ENCODE data around the gene ALX4.

ALX4 gene

DNA sequence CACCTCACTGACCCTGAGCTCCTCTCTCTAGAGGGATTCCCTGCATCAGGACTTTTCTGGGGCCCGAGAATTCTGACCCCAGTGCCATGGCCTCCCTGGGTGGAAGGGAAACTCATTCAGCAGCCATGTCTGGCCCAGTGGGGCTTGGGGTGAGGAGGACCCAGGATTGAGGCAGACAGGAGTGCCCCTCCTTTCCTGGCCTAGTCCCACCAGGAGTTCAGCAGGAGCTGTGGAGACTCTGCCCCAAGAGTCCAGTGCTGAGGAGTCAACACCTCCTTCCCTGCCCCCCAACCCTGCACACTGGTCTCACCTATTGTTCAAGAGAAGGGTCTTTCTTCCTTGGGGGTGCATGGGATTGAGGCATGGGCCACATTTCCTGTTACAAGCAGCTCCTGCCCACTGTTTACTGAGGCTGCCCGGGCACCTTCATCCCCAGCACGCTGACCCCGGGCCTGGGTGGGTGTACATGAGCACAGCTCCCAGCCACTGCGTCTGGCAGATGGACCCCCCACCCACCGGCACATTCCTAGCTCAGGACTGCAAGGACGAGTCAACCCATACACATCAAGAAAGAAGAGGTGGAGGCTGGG lies 33.9 kb downstream of the ALX4 start:
- Histone ChIP-seq H3K27ac (ENCODE audit: extremely low read depth, low read depth, low read length) (no peak overlapping the region), H3K36me3 (ENCODE audit: control insufficient read depth in 2 of 2, insufficient read depth in 1 of 2, low read length in 2 of 2) (peaks cover 0 to 35% of the 10 kb centered on the region in 2 experiments; a peak in 1 of 3 replicates), H3K9me3 (ENCODE audit: control insufficient read depth, insufficient read depth, low read depth, low read length) (no peaks in the 10 kb centered on the region), H3K4me3 (ENCODE audit: low read depth, low read length) (no peak overlapping the region), H3K4me1 (ENCODE audit: control insufficient read depth, insufficient read depth, low read length) (no peaks in the 10 kb centered on the region)
- ChIA-PET CTCF (interaction anchor here (0.6 to 1.0 kb wide), 3 partner anchors 38 to 276 kb away, joined by 4 to 6 read pairs (median 4); no protein-coding TSS in a partner anchor), POLR2A (no interaction called here)
- TF ChIP-seq GLIS1 (tag by site-specific recombination; IDR thresholded peaks at IDR 0.05), result no peak
- no peak for TF ChIP-seq EGR2 (tag by site-specific recombination; IDR thresholded peaks at IDR 0.05; ENCODE audit: low read depth)
- no peak for TF ChIP-seq ZNF701 (tag by site-specific recombination; IDR thresholded peaks at IDR 0.05)
- no peak for TF ChIP-seq SCRT1 (tag by site-specific recombination; IDR thresholded peaks at IDR 0.05; ENCODE audit: borderline replicate concordance)
- no peak for TF ChIP-seq ZNF248 (tag by site-specific recombination; IDR thresholded peaks at IDR 0.05)
- TF ChIP-seq, protein P1, sequence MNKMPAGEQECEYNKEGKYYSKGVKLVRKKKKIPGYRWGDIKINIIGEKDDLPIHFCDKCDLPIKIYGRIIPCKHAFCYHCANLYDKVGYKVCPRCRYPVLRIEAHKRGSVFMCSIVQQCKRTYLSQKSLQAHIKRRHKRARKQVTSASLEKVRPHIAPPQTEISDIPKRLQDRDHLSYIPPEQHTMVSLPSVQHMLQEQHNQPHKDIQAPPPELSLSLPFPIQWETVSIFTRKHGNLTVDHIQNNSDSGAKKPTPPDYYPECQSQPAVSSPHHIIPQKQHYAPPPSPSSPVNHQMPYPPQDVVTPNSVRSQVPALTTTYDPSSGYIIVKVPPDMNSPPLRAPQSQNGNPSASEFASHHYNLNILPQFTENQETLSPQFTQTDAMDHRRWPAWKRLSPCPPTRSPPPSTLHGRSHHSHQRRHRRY (tag by site-specific recombination; IDR thresholded peaks at IDR 0.05), result no peak
- TF ChIP-seq HOXC10 (CRISPR knock-in tag; IDR thresholded peaks at IDR 0.05), result no peak
- TF ChIP-seq, protein P2, sequence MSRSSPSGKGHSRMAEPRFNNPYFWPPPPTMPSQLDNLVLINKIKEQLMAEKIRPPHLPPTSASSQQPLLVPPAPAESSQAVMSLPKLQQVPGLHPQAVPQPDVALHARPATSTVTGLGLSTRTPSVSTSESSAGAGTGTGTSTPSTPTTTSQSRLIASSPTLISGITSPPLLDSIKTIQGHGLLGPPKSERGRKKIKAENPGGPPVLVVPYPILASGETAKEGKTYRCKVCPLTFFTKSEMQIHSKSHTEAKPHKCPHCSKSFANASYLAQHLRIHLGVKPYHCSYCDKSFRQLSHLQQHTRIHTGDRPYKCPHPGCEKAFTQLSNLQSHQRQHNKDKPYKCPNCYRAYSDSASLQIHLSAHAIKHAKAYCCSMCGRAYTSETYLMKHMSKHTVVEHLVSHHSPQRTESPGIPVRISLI (tag by site-specific recombination; IDR thresholded peaks at IDR 0.05), result no peak
- no peak for TF ChIP-seq KLF1 (tag by site-specific recombination; IDR thresholded peaks at IDR 0.05)
- TF ChIP-seq ZNF664 (tag by site-specific recombination; IDR thresholded peaks at IDR 0.05), result no peak
- no peak for TF ChIP-seq ZNF335 (tag by site-specific recombination; conservative IDR thresholded peaks at IDR 0.05)
- no peak for TF ChIP-seq ZNF280D (tag by site-specific recombination; IDR thresholded peaks at IDR 0.05)
- no peak for TF ChIP-seq BCL11B (tag by site-specific recombination; IDR thresholded peaks at IDR 0.05; ENCODE audit: low read depth)
- TF ChIP-seq SP7 (tag by site-specific recombination; IDR thresholded peaks at IDR 0.05), result no peak
- no peak for TF ChIP-seq ZNF426 (tag by site-specific recombination; IDR thresholded peaks at IDR 0.05)
- TF ChIP-seq ZNF658 (tag by site-specific recombination; IDR thresholded peaks at IDR 0.05), result no peak
- no peak for TF ChIP-seq ZNF571 (tag by site-specific recombination; IDR thresholded peaks at IDR 0.05)

DNA sequence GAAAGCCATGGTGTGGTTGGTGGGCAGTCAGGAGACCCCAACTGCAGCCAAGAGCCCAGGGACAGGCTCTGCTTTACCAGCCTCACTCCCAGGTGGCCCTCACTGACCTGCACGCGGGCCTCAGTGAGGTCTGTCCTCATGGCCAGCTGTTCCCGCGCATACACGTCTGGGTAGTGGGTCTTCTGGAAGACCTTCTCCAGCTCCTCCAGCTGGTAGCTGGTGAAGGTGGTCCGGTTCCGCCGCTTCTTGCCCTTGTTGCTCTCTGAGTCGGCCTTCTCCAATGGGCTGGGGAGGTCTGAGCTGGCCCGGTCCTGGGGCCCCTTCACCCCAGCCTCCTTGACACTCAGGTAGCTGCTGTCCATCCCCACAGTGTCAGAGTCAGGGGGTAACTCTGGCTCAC lies 34.7 kb downstream of the ALX4 start:
- CTCF ChIA-PET, result interaction anchor here (1.0 kb wide), 1 partner anchor 181 kb away, joined by 4 read pairs; no protein-coding TSS in a partner anchor
- TF ChIP-seq REST (tag by site-specific recombination; IDR thresholded peaks at IDR 0.05) (no peak), ZBTB44 (tag by site-specific recombination; IDR thresholded peaks at IDR 0.05) (no peak), KLF16 (tag by site-specific recombination; IDR thresholded peaks at IDR 0.05) (no peak)
- TF ChIP-seq, protein P3, sequence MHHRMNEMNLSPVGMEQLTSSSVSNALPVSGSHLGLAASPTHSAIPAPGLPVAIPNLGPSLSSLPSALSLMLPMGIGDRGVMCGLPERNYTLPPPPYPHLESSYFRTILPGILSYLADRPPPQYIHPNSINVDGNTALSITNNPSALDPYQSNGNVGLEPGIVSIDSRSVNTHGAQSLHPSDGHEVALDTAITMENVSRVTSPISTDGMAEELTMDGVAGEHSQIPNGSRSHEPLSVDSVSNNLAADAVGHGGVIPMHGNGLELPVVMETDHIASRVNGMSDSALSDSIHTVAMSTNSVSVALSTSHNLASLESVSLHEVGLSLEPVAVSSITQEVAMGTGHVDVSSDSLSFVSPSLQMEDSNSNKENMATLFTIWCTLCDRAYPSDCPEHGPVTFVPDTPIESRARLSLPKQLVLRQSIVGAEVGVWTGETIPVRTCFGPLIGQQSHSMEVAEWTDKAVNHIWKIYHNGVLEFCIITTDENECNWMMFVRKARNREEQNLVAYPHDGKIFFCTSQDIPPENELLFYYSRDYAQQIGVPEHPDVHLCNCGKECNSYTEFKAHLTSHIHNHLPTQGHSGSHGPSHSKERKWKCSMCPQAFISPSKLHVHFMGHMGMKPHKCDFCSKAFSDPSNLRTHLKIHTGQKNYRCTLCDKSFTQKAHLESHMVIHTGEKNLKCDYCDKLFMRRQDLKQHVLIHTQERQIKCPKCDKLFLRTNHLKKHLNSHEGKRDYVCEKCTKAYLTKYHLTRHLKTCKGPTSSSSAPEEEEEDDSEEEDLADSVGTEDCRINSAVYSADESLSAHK (tag by site-specific recombination; IDR thresholded peaks at IDR 0.05), result no peak

More for the DNA sequence above, 34.7 kb downstream of the ALX4 start:
- H3K9me3 ChIP-seq (ENCODE audit: control insufficient read depth, insufficient read depth, low read depth, low read length), result no peaks in the 10 kb centered on the region
- POLR2A ChIA-PET, result no interaction called here
- no peak overlapping the region for H3K27ac ChIP-seq (ENCODE audit: extremely low read depth, low read depth, low read length)
- H3K4me1 ChIP-seq (ENCODE audit: control insufficient read depth, insufficient read depth, low read length), result no peaks in the 10 kb centered on the region
- H3K4me3 ChIP-seq (ENCODE audit: low read depth, low read length), result no peak overlapping the region
- H3K36me3 ChIP-seq (ENCODE audit: control insufficient read depth in 2 of 2, insufficient read depth in 1 of 2, low read length in 2 of 2), result peaks cover 0 to 35% of the 10 kb centered on the region in 2 experiments; a peak in 1 of 3 replicates
